ENCODE results near the gene PITX1.

Gene PITX1

DNA sequence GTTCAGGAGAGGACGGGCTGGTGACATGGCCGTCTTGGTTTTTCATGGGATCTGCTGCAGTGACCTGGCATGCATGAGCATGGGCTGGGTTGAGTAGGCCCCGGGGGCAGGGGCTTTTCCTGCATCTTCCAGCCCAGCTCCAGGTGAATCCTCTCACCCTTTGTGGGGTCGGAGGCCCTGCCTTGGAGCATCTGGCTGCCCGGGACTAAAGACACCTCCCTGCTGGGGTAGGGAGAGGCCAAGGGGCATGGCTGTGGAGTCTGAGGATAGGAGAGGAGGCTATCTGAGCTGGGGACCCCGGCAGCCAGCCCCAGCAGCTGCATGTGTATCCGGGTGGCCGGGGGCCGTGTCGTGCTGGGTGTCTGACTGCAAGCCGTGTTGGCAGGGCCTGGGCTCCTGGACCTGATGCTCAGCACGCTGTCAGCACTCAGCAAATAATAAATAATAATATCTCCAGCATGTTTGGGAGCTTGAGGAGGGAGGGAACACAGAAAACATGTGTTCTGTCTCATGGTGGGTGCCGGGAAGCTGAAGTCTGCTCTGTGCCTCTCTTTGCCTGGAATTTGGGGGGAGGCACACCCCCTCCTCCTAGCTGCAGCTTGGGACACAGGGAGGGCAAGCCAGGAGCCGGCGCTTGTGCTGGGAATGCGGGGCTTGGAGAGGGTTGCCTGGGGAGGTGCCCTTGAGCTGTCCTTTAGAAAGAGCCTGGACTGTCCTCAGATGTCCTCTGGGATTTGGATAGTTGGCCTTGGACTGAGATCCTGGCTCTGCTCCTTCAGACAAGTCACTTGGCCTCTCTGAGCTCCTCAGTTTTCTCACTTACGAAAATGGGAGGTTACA is 28.4 kb upstream of the PITX1 start:
- no peak for DNase-seq (ENCODE audit: low spot score)

DNA sequence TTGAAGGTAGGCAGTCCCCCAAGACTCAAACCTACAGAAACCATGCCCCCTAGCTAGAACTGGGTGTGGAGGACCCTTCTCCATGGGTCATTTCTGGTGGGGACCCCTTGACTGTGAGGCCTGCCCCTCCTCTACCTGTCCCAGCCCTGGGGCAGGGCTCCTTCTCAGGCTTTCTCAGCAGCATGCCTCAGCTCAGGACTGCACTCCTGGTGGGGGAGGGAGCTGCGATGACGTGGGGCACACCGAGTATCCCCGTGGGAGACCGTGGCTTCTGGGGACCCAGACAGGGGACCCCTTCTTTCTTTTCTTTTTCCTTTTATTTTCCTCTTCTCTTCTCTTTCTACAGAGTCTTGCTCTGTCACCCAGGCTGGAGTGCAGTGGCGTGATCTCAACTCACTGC is 27.0 kb upstream of the PITX1 start:
- DNase-seq (ENCODE audit: low spot score), result no peak

DNA sequence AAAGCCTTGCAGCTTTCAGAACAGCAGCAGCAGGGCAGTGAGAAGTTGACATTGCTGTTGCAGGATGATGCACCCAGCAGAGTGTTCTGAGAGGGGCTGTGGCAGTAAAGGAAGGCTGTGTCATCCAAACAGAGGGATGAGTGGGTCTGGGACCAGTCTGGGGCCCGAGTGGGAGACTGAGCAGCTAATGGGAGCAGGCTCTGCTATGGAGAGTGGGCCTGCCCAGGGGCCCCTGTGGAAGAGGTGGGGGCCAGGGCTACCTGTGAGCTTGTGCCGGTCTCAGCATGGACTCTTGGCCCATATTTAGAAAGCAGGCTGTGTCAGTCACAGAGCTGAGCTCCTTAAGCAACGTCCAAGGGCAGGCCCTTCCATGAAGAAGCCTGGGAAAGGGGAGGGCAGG is 26.0 kb upstream of the PITX1 start:
- no peak for DNase-seq (ENCODE audit: low spot score)

DNA sequence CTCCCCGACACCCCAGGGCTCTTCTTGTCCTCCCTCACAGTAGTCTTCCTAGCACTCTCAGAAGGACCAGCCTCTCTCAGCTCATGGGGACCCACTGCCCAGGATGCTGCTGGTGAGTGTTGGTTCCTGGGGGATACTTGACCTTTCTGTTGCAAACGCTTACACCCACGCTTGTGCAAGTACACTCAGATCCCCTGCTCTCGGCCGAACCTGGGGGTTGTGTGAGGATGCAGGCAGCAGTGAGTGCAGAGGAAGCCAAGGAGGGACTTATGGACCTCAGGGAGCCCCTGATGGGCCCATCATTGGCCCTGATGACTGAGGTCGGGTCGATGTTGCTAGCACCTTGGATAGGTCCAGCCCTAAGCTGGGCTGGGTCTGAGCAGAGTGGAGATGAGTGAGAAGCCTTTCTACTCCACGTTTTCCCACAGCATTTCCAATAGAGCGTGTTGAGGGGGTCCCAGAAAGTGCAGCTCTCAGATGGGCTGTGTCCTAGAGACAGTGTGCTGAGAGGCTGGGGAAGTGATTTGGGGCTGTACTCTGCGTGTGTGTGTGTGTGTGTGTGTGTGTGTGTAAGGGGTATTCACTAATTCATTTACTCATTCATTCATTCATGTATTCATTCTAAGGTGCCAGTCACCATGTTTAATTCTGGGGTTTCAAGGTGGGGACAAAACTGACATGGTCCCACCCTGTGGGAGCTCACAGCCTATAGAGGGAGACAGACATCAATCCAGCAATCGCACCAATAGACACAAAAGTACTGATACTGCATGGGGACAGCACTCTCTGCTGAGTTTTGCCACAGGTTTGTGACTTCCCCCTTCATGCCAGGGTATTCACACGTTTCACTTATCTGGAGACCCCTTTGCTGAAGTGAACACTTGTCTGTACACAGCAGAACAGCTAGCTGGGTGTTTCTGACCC is 25.2 kb upstream of the PITX1 start:
- DNase-seq (ENCODE audit: low spot score), result no peak

DNA sequence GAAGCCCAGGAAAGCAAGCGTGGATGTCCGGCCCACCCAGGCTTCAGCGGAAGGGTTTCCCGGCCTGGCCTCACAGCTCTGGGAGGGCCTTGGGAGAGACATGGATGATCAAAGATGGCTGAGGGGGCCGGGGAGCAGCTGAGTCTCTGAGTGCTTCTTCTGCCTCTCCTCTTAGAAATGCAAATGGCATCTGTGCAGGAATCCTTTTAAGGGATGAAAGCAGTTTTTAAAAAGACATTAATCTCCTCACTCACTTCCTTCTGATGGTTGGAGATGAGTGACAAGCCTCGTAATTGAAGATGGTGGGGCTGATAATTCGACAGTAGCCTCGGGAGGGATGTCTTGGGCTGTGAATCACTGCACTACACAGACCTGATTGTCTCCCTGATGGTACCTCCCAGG is 24.3 kb upstream of the PITX1 start:
- DNase-seq (ENCODE audit: low spot score), result no peak

DNA sequence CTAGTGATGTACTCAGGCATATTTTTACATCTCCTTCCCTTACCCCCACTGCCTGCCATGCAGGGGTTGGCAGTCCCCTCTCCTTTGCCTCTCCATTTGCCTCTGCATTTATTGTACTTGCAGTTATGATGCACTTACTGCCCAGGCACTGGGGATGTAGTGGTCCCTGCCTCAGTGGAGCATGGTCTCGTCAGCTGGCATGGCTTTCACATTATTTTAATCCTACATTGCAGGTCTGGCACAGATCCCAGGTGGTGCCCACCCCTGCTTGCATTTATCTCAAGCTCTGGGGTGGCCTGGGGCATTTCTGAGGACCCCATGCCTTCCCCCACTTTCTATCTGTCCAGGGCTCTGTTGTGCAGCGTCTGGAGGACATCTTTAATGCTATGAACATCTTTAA is 23.2 kb upstream of the PITX1 start:
- DNase-seq (ENCODE audit: low spot score), result no peak

DNA sequence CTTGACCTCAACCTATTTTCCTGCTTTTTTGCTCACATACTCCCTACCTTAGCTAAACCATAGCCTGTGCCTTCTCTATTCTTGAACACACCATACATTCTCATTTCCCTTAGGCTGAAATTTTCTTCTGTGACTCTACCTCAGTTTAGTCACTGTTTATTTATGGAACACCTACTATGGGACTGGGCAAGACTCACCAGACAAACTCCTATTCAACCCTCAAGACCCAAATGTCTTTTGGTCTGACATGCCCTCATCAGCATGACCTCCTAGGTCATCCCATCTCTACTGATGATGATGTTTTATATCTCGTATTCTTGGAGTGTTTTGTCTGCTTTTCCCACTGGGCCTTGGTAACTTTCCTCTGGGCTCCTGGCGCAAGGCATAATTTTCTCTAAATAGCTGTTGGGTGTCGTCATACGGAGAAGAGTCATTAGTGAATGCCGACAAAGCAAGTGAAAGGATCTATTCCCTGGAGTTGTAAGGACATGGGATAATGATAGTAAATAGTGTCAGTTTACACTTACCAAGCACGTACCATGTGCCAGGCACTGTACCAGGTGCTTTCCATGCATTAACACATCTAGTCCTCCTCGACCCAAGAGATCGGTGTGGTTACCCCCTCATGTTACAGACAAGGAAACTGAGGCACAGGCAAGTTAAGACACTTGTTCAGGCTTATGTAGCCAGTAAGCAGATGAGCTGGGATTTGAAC is 22.4 kb upstream of the PITX1 start:
- no peak for DNase-seq (ENCODE audit: low spot score)

DNA sequence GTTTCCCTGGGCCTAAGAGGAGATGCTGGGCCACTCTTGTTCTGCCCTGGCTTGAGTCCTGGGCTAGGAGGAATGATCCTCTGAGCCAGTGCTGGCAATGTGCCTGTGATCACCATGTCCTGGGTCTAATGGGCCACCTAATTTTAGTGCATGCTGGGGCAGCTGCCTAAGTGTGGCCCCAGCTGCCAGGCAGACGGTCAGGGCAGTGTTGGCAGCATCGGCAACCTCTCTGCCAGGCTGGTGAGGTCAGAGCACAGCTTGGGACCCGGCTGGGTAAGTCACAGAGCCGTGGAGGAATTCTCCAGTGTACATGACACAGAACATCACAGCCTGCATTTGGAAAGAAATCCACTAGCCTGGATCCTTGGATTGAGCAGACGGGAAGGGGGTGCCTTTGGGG is 21.4 kb upstream of the PITX1 start:
- no peak for DNase-seq (ENCODE audit: low spot score)

DNA sequence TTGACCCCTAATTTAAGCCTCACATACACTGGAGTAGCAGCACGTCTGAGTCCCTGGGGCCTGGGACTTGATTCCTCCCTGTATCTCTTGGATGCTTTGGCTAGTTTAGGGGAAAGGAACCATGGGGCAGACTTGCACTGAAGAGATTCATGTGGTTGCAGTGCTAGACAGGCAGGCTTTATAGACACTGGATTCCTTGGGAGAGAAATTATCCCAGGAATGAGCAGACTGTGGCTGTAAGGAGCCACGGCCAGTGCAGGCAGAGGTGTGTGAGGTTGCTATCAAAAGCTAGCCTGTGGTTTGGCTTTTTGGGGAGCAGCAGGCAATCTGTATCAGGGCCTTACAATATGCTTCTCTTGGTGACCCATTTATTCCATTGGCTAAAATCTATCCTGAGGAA is 20.5 kb upstream of the PITX1 start:
- no peak for DNase-seq (ENCODE audit: low spot score)

DNA sequence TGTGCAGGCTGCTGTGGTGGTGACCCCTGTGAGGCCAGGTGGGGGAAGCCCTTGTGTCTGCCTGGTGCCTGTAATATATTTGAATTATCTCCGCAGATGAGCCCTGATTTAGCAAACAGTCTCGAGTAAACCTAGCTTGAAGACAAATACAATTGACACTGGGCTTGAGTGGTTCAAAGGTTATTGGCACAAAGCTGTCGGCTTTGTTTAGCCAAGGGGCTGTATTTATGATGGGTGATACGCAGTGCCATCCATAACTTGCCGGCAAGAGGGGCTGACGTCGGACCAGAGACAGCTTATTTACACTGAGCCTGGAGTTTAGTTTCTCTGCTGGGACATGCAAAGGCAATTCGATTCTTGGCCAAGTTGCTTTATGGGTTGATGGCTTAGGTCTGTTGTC is 20.0 kb upstream of the PITX1 start:
- DNase-seq (ENCODE audit: low spot score), result no peak

DNA sequence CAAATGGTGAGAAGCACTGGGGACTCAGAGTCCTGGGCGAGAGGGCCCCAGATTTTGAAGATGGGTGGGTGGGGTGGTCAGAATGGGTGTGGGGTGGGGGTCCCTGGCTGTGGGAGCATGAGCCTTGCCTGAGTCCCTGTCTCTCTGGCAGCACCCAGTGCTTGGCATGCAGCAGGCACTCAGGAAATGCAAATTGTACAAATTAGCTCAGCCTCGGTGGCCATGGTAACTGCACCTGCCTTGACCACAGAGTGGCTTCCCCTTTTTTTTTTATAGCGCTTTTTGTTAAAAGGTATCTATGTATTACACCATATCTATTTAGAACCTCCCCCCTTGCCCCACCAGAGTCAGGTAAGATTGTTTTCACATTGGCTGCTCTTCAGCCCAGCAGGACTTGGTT is 19.2 kb upstream of the PITX1 start:
- DNase-seq (ENCODE audit: low spot score), result no peak

DNA sequence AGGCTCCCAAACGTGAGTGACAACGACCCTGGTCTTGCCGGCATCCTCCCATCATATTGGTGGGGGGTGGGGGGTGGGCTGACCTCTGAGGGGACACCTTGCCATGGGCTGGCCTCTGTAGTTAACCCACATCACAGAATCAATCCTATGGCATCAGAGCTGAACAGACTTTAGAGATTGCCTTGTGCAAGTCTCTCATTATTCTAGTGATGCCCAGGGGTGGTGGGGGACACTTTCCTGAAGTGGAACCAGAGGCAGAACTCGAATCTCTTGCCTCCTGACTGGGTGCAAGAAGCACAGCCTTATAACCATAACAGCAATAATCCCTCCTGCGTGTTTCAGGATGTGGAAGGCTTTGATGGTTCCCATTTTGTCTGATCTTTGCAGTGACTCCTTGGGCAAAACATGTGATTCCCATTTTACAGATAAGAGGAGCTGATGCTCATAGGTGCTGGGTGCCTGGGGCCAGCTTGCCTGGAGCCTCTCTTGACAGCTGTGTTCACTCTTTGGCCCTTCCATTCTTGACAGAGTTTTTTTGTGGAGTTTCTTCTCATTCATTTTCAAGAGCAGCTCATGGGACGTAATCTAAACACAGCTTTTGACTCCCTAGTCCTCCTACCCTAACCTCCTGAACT is 18.6 kb upstream of the PITX1 start:
- no peak for DNase-seq (ENCODE audit: low spot score)

DNA sequence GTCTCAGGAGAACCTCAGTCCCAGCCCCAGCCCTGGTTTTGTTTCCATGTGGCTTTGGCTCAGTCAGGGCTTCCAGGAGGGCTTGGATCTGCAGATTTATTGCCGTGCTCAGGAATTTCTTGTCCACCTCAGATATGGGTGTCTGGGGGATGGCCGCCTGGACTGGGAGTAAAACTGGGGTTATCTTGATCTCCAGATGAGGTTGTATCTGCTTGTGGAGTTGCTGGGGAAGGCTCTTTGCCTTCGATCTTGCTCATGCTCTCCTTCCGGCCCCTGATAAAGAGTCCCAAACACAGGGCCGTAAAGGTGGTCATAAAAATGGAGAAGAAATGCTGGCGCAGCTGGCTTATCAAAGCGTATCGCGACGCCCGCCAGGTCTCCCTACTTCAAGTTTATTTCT is 17.8 kb upstream of the PITX1 start:
- no peak for DNase-seq (ENCODE audit: low spot score)

DNA sequence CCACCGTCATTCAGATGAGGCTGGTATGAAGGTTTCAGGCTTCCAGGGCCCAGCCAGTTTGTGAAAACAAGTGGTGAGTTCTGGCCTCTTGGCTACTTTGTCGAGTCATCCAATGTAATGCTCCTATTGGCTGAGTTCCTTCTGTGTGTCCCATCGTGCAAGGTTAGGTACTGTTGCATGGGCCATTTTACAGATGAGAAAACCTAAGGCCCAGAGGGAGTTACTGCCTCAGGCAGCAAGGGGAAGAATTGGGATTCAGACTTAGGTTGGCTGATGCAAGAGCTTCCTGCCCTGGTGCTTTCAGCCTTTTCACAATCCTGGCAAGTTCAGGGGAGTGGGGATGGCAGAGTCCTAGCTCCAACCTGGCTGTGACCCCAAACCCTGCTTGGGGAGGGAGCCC is 17.4 kb upstream of the PITX1 start:
- DNase-seq (ENCODE audit: low spot score), result no peak

DNA sequence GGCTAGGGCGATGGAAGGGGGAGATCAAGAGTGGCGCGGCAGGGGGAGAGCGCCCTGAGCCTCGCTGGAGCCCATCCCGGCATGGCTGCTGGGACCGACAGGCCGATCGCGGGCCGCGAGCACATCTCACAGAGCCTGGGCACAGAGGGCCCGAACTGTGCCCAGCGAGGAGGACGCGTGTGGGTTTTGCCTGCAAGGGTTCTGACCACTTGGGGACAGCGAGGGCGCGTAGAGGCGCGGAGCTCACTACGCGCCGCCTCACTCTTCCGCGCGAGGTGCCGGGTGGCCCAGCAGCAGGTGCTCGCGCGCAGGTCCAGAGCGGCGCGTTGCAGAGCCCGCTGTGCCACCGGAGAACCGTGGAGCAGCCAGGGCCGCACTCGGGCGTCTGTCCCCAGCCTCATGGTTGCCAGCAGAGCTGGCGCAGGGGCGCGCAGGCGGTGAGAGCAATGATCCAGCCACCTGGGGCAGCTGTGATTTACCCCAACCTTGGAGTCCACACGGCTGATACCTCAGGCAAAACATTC is 16.3 kb upstream of the PITX1 start:
- DNase-seq (ENCODE audit: low spot score), result no peak

DNA sequence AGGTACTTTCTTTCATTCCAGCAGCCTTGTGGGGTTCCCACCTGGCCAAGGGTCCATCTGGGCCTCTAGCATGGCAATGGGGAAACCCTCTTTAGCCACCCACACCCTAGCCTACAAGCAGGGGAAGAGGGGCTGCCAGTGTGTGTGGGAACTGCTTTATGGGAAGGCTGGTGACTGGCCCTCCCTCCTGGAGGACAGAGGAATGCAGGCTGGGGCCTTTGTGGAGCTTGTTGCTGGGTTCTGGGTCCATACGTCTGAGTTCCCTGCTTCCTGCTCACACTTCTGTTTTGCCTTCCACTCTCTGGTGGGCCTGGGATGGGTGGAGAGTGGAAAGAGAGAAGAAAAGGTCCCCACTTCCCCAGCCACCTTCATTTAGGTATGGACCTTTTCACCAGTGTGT is 14.9 kb upstream of the PITX1 start:
- no peak for DNase-seq (ENCODE audit: low spot score)

DNA sequence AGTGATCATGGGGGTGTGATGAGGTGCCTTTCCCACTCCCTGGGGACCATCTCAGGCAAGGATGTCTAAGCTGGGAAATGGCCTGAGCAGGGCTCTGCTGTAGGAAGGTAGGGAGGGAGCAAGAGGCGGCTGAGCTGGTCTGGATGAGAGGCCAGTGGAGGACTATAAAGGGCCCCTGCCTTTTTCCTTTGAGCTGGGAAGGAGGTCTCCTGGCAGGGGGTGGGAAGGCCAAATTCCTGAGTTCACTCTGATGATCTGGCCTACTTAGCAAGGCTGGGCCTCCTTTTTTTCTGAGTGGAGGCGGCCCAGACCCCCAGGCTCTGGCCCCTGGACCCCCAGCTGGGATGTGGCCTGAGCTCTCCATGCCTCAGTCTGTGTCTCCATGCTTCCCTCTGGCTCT is 14.3 kb upstream of the PITX1 start:
- DNase-seq (ENCODE audit: low spot score), result no peak

DNA sequence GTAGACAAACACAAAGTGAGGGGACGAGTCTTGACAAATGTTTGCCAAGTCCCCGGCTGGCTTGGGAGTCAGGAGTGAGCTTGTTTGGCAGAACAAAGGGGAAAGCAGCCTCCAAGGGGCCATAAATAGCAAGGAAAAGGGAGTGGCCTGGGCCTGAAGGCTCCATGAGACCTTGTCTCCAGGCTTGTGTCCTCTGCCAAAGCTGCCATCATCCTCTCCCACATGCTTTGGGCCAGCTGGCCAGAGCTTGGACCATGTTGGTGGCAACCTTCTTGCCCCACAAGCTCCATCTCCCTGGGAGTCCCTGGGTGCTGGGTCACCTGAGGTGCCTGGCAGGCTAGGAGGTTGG is 13.3 kb upstream of the PITX1 start:
- DNase-seq (ENCODE audit: low spot score), result no peak

DNA sequence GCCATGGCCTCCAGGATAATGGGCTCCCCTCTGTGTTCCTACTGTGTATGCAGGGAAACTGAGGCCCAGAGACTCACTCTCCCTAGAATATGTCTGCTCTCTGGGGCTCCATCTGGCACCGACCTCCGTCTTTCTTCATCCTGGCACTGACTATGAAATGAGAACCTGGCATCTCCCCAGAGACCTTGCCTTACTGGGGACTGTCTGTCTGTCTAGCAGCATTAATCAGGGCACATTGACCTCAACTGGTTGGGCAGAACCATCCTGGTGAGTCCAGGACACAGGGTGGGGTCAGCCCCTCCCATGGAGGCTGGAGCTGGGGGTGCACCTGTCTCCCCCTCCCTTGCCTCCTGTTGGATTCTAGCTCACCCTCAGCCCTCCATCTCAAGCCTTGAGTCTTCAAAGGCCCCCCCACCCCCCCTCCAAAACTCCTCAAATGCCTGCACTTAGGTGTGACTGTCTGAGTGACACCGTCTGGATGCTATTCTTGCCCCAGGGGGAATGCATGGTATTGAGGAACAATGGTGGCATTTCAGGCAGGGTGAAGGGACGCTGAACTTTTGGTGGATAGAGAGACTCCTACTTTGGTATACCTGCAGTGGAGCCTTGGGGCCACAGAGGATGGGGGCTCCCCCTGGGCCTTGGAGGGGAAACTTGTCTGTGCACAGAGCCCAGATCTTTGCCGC is 12.8 kb upstream of the PITX1 start:
- no peak for DNase-seq (ENCODE audit: low spot score)

DNA sequence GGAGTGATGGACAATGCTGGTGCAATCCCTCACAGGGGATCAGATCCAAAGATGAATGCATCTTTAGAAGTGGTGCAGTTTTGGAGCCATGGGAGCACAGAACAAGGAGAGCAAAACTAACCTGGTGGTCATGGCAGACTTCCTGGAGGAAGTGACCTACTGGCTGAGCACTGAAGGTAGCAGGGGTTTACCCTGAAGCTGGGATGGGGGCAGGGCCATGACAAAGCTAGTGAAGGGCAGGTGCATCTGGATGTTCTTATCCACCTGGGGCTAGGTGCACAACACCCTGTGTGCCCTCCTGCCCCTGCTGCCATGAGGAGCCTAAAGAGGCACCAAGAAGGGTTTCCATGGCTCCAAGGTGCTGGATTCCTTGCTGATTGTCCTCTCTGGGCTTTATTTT is 11.5 kb upstream of the PITX1 start:
- no peak for DNase-seq (ENCODE audit: low spot score)

DNA sequence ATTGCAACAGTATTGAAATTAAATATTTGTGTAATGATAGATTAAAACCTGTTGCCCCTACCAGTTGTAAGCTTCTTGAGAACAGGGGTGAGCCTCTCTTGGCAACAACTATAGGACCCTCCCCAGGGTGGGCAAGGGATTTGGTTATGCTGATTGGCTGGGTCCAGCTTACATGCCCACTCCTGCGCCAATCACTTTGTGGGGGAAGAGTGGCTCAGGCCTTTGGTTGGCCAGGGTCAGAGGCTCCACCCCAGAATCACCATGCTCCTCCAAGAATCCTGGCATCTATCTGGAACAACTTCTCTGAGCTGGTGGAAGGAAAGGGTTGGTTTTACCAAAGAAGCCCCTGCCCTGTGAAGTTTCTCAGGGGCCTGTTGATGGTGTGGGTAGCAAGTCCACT is 8.6 kb upstream of the PITX1 start:
- DNase-seq (ENCODE audit: low spot score), result no peak

DNA sequence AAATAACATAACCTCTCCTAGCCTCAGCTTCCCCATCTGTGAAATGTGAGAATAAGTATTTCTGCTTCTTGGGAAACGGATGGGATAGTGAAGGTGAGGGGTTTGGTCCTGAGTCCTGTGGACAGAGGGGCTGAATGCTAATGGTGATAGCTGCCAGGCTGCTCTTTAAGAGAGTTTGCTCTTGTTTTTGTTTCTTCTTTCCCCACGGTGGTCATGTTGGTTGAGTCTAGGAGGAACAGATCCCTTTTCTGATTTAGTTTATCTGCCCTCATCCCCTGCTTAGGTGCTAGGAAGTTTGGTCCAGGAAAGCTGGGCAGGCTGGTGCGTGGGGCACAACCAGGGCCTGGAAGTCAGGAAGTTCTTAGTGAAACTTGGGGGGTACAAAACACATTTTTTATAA is 7.7 kb upstream of the PITX1 start:
- DNase-seq (ENCODE audit: low spot score), result no peak

All from activated CD4-positive, alpha-beta T cell treated with anti-CD3 and anti-CD28 coated beads, Interleukin-2, Interleukin-4, amounts not matched to agents 100 ng/mL and 50 ng/mL, durations not matched to agents 16 hours and 8 hours (primary cell).